ENCODE measurements around the gene CENPS. TPM values are rescaled to one million over a fixed set of nuclear protein-coding genes. Genes with fewer than 3 reads are reported as not detected.

CENPS gene
- 2.6 TPM for total RNA-seq

DNA sequence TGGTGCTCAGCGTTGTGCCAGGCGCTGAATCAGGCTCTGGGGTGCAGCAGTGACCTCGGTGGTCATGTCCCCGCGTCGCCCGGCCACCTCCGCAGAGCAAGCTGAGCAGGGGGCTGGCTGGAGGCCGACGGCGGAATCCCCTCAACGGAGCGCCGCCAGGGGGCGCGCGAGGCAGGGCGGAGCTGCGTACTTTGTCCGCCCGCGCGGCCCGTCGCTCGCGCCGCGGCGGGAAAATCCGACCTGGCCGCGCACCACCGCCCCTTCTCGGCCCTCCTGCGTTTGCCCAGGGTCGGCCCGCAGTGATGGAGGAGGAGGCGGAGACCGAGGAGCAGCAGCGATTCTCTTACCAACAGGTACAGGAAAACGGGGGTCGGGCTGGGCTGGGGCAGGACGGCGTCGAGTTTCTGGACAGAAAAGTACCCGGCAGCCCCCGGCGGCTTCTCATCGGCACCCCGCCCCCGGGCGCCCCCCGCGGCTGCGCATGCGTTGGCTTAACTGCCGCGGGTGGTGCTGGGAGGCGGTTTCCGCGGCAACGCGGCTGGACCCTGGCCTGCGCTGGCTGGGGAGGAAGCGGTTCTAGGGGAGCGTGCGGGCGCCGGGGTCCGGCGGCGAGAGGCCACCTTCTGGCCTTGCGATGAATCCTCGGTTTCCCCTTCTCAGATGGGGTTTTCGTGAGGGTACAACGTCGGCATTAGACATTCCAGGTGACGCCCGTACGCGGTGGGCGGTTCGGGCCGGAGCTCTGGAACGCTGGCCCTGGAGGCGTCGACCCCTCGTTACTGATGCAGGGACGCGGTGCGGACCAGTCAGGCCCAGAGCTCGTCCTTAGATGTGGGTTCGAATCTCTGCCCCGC, at the start of gene CENPS:
Gene CENPS (plus strand): TSS at position 218 of the 854 bp plus-strand sequence. CDS start 85 bp downstream, at position 303.
- Histone ChIP-seq H3K36me3 (ENCODE audit: control insufficient read depth in 3 of 3, insufficient read depth in 3 of 3, low read length in 3 of 3) (no peaks in the 10 kb centered on the region), H3K9ac (ENCODE audit: low read depth in 1 of 3, low read length in 3 of 3) (peak within 1 kb of the TSS; percentile 78 to 86 (median 79)), H3K9me3 (ENCODE audit: control insufficient read depth in 3 of 3, low read length in 3 of 3) (no peaks in the 10 kb centered on the region), H3K4me1 (ENCODE audit: control insufficient read depth in 3 of 3, insufficient read depth in 3 of 3, low read length in 3 of 3) (peaks cover 15 to 21% (median 17%) of the 10 kb centered on the region in 3 donors), H3K27me3 (ENCODE audit: control insufficient read depth in 3 of 3, insufficient read depth in 3 of 3, low read length in 3 of 3) (no peaks in the 10 kb centered on the region), H3K27ac (ENCODE audit: low read depth, low read length) (peak within 1 kb of the TSS; percentile 47), H3K4me3 (ENCODE audit: low read length in 3 of 3) (peak within 1 kb of the TSS; percentile 89 to 96 (median 96))

DNA sequence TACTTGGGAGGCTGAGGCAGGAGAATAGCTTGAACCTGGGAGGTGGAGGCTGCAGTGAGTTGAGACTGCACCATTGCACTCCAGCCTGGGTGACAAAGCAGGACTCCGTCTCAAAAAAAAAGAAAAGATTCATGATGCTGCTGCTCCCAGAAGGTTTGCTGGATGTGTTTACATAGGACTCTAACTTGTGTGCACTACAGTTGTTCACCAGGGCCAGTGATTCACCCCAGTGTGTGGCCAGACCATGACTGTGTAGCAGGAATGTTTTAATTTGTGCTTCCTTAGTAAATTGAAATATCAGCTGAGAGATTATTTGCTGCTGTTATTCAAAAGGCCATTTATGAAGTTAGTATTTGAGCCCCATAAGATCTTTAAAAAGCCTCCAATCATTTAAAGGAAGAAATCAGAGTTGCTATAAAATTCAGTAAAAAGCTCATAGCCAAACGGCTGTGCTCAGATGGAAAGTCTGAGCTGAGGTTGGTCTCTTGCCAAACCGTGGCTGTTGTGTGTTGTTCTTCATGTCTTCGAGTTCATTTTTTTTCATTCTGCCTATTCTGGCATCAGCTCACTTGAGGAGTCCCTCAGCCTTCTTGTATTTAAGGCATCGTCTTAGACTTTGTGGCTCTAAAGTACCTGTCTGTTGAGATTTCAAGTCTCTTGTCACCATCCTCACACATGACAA, 49.5 kb upstream of the CENPS start:
- Histone ChIP-seq H3K4me1 (ENCODE audit: control insufficient read depth in 3 of 3, insufficient read depth in 3 of 3, low read length in 3 of 3) (no peaks in the 10 kb centered on the region), H3K9ac (ENCODE audit: low read depth in 1 of 3, low read length in 3 of 3) (no peak overlapping the region), H3K4me3 (ENCODE audit: low read length in 3 of 3) (no peak overlapping the region), H3K9me3 (ENCODE audit: control insufficient read depth in 3 of 3, low read length in 3 of 3) (no peaks in the 10 kb centered on the region), H3K27me3 (ENCODE audit: control insufficient read depth in 3 of 3, insufficient read depth in 3 of 3, low read length in 3 of 3) (no peaks in the 10 kb centered on the region), H3K36me3 (ENCODE audit: control insufficient read depth in 3 of 3, insufficient read depth in 3 of 3, low read length in 3 of 3) (peaks cover 15 to 36% (median 26%) of the 10 kb centered on the region in 3 donors), H3K27ac (ENCODE audit: low read depth, low read length) (no peak overlapping the region)

GRCh38 chr1:10383630-10384029, 46.6 kb upstream of the CENPS start:
- no peak overlapping the region for H3K4me3 ChIP-seq (ENCODE audit: low read length in 3 of 3)
- no peak overlapping the region for H3K9ac ChIP-seq (ENCODE audit: low read depth in 1 of 3, low read length in 3 of 3)
- H3K27me3 ChIP-seq (ENCODE audit: control insufficient read depth in 3 of 3, insufficient read depth in 3 of 3, low read length in 3 of 3): no peaks in the 10 kb centered on the region
- H3K9me3 ChIP-seq (ENCODE audit: control insufficient read depth in 3 of 3, low read length in 3 of 3): no peaks in the 10 kb centered on the region
- H3K4me1 ChIP-seq (ENCODE audit: control insufficient read depth in 3 of 3, insufficient read depth in 3 of 3, low read length in 3 of 3): peaks cover 10 to 16% (median 14%) of the 10 kb centered on the region in 3 donors
- H3K36me3 ChIP-seq (ENCODE audit: control insufficient read depth in 3 of 3, insufficient read depth in 3 of 3, low read length in 3 of 3): peaks cover 3 to 16% (median 7%) of the 10 kb centered on the region in 3 donors
- no peak overlapping the region for H3K27ac ChIP-seq (ENCODE audit: low read depth, low read length)

GRCh38 chr1:10384219-10384618, 46.0 kb upstream of the CENPS start:
- Histone ChIP-seq H3K9ac (ENCODE audit: low read depth in 1 of 3, low read length in 3 of 3) (no peak overlapping the region), H3K36me3 (ENCODE audit: control insufficient read depth in 3 of 3, insufficient read depth in 3 of 3, low read length in 3 of 3) (peaks cover 2 to 10% (median 2%) of the 10 kb centered on the region in 3 donors), H3K27ac (ENCODE audit: low read depth, low read length) (no peak overlapping the region), H3K4me3 (ENCODE audit: low read length in 3 of 3) (no peak overlapping the region), H3K27me3 (ENCODE audit: control insufficient read depth in 3 of 3, insufficient read depth in 3 of 3, low read length in 3 of 3) (no peaks in the 10 kb centered on the region), H3K9me3 (ENCODE audit: control insufficient read depth in 3 of 3, low read length in 3 of 3) (no peaks in the 10 kb centered on the region), H3K4me1 (ENCODE audit: control insufficient read depth in 3 of 3, insufficient read depth in 3 of 3, low read length in 3 of 3) (peaks cover 12 to 18% (median 15%) of the 10 kb centered on the region in 3 donors)

GRCh38 chr1:10386761-10387676, 43.2 kb upstream of the CENPS start:
- no peaks in the 10 kb centered on the region for H3K27me3 ChIP-seq (ENCODE audit: control insufficient read depth in 3 of 3, insufficient read depth in 3 of 3, low read length in 3 of 3)
- H3K4me3 ChIP-seq (ENCODE audit: low read length in 3 of 3): peak overlapping the region in 1 of 3 donors; percentile 38
- H3K4me1 ChIP-seq (ENCODE audit: control insufficient read depth in 3 of 3, insufficient read depth in 3 of 3, low read length in 3 of 3): peaks cover 12 to 18% (median 15%) of the 10 kb centered on the region in 3 donors
- H3K9me3 ChIP-seq (ENCODE audit: control insufficient read depth in 3 of 3, low read length in 3 of 3): no peaks in the 10 kb centered on the region
- H3K9ac ChIP-seq (ENCODE audit: low read depth in 1 of 3, low read length in 3 of 3): peak overlapping the region in 2 of 3 donors; percentile 23 to 42
- H3K36me3 ChIP-seq (ENCODE audit: control insufficient read depth in 3 of 3, insufficient read depth in 3 of 3, low read length in 3 of 3): peaks cover 0 to 4% (median 2%) of the 10 kb centered on the region in 3 donors
- peak overlapping the region; percentile 67 for H3K27ac ChIP-seq (ENCODE audit: low read depth, low read length)

DNA sequence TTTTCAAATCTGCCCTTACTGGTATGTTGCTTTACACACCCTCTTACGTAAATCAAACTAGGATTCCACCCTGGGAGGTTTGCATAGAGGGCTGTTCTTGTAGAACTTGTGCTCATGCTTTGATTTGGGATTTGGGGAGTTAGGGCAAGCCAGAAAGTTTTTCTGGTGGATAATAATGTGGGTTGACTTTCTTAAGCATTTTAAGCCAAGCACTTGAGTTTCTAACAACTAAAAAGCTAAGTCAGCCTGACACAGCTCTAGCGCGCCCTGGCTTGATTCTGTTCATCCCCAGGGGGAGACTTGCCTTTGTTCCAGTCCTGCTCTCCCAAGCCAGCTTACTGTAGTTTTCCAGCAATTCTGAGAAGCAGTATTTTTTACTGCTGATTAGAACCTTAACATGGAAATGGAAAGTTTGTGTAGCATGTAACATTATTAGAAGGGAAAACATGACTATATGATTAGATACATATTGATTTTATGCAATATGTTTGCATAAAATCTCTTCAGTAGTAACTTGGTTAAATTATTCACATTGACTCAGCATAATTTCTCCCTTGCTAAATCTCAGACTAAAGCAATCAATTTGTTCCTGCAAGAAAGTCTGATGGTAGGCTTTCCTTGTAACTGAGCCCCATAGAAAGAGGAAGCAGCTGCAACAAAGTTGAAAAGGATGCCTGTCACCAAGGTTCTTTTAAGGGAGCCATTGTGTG, 42.4 kb upstream of the CENPS start:
- H3K4me3 ChIP-seq (ENCODE audit: low read length in 3 of 3): peak overlapping the region in 1 of 3 donors; percentile 40
- peaks cover 0 to 4% (median 2%) of the 10 kb centered on the region in 3 donors for H3K36me3 ChIP-seq (ENCODE audit: control insufficient read depth in 3 of 3, insufficient read depth in 3 of 3, low read length in 3 of 3)
- no peaks in the 10 kb centered on the region for H3K27me3 ChIP-seq (ENCODE audit: control insufficient read depth in 3 of 3, insufficient read depth in 3 of 3, low read length in 3 of 3)
- no peaks in the 10 kb centered on the region for H3K9me3 ChIP-seq (ENCODE audit: control insufficient read depth in 3 of 3, low read length in 3 of 3)
- H3K9ac ChIP-seq (ENCODE audit: low read depth in 1 of 3, low read length in 3 of 3): peak overlapping the region; percentile 23 to 42 (median 38)
- H3K4me1 ChIP-seq (ENCODE audit: control insufficient read depth in 3 of 3, insufficient read depth in 3 of 3, low read length in 3 of 3): peaks cover 12 to 18% (median 15%) of the 10 kb centered on the region in 3 donors
- peak overlapping the region; percentile 67 for H3K27ac ChIP-seq (ENCODE audit: low read depth, low read length)

DNA sequence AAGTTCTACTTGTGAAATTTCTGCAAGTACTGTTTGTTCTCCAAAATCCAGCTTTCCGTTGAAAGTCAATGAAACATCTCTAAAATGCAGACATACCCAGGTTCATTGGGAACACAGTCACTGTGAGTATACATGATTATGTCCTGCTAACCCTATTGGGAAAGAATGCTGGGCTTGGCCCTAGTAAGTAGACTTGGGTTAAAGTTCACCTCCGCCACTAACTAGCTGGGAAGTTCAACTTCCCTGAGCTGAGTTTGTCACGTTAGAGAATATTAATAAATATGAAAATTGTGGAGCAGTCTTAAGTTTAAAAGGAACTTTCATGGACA, 41.9 kb upstream of the CENPS start:
- Histone ChIP-seq H3K4me3 (ENCODE audit: low read length in 3 of 3) (peak overlapping the region in 1 of 3 donors; percentile 40), H3K4me1 (ENCODE audit: control insufficient read depth in 3 of 3, insufficient read depth in 3 of 3, low read length in 3 of 3) (peaks cover 12 to 18% (median 15%) of the 10 kb centered on the region in 3 donors), H3K27me3 (ENCODE audit: control insufficient read depth in 3 of 3, insufficient read depth in 3 of 3, low read length in 3 of 3) (no peaks in the 10 kb centered on the region), H3K9ac (ENCODE audit: low read depth in 1 of 3, low read length in 3 of 3) (peak overlapping the region in 1 of 3 donors; percentile 5), H3K9me3 (ENCODE audit: control insufficient read depth in 3 of 3, low read length in 3 of 3) (no peaks in the 10 kb centered on the region), H3K27ac (ENCODE audit: low read depth, low read length) (no peak overlapping the region), H3K36me3 (ENCODE audit: control insufficient read depth in 3 of 3, insufficient read depth in 3 of 3, low read length in 3 of 3) (peaks cover 0 to 4% (median 2%) of the 10 kb centered on the region in 3 donors)

GRCh38 chr1:10389271-10389973, 40.8 kb upstream of the CENPS start:
- H3K9me3 ChIP-seq (ENCODE audit: control insufficient read depth in 3 of 3, low read length in 3 of 3): no peaks in the 10 kb centered on the region
- no peak overlapping the region for H3K27ac ChIP-seq (ENCODE audit: low read depth, low read length)

More at GRCh38 chr1:10389271-10389973, 40.8 kb upstream of the CENPS start:
- no peak overlapping the region for H3K9ac ChIP-seq (ENCODE audit: low read depth in 1 of 3, low read length in 3 of 3)
- H3K36me3 ChIP-seq (ENCODE audit: control insufficient read depth in 3 of 3, insufficient read depth in 3 of 3, low read length in 3 of 3): peaks cover 0 to 1% (median 0%) of the 10 kb centered on the region in 3 donors
- H3K4me1 ChIP-seq (ENCODE audit: control insufficient read depth in 3 of 3, insufficient read depth in 3 of 3, low read length in 3 of 3): peaks cover 12 to 18% (median 15%) of the 10 kb centered on the region in 3 donors
- no peak overlapping the region for H3K4me3 ChIP-seq (ENCODE audit: low read length in 3 of 3)
- no peaks in the 10 kb centered on the region for H3K27me3 ChIP-seq (ENCODE audit: control insufficient read depth in 3 of 3, insufficient read depth in 3 of 3, low read length in 3 of 3)
